Measurements from ENCODE around the gene EIF3F.

Gene EIF3F

DNA sequence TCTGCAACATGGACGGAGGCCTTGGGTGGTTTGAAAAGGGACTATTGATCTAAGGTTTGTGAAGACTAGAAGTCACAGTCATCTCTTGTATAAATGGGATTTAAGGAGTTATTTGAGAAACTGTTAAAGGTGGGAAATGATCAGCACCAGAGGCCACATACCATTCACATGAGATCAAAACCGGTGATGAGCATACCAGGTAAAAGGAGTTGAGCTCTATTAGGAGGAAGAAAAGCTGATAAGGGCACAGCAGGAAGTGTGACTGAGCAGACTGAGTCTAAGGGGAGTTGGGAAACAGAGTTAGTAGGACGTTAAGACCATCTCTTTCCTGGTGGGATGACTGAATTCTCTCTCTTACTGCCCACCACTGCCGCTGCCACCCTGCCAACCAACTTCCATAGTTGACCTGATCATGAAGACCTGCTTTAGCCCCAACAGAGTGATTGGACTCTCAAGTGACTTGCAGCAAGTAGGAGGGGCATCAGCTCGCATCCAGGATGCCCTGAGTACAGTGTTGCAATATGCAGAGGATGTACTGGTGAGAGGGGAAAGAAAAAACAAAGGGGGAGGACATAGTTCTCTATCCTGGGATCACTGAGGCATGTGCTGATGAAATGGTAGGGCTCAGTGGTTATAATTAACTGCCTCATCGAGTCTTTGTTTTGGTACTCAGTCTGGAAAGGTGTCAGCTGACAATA is 7.6 kb downstream of the EIF3F start:
- Histone ChIP-seq H3K27ac (ENCODE audit: low read depth, low read length) (no peak overlapping the region), H3K79me2 (ENCODE audit: control insufficient read depth, insufficient read depth, low read length, unreplicated experiment) (peaks cover 11% of the 10 kb centered on the region), H3K36me3 (ENCODE audit: insufficient read depth, low read length) (peaks cover 56% of the 10 kb centered on the region), H3K4me1 (ENCODE audit: control insufficient read depth, insufficient read depth, low read length, unreplicated experiment) (peaks cover 4% of the 10 kb centered on the region), H3K27me3 (ENCODE audit: insufficient read depth, low read length) (no peaks in the 10 kb centered on the region), H3K4me3 (ENCODE audit: low read depth, low read length) (no peak overlapping the region), H2AFZ (ENCODE audit: low read length, unreplicated experiment) (no peak overlapping the region)

GRCh38 chr11:7999795-8000194 is 12.7 kb downstream of the EIF3F start:
- H3K27ac ChIP-seq (ENCODE audit: low read depth, low read length) = no peak overlapping the region

GRCh38 chr11:8000390-8000789 is 13.3 kb downstream of the EIF3F start:
- Histone ChIP-seq H3K27me3 (ENCODE audit: insufficient read depth, low read length) (no peaks in the 10 kb centered on the region), H3K4me1 (ENCODE audit: control insufficient read depth, insufficient read depth, low read length, unreplicated experiment) (no peaks in the 10 kb centered on the region), H3K4me3 (ENCODE audit: low read depth, low read length) (no peak overlapping the region), H2AFZ (ENCODE audit: low read length, unreplicated experiment) (no peak overlapping the region), H3K79me2 (ENCODE audit: control insufficient read depth, insufficient read depth, low read length, unreplicated experiment) (no peaks in the 10 kb centered on the region), H3K27ac (ENCODE audit: low read depth, low read length) (no peak overlapping the region), H3K36me3 (ENCODE audit: insufficient read depth, low read length) (peaks cover 38% of the 10 kb centered on the region)

More at GRCh38 chr11:7999795-8000194, 12.7 kb downstream of the EIF3F start:
- no peak overlapping the region for H2AFZ ChIP-seq (ENCODE audit: low read length, unreplicated experiment)
- H3K4me3 ChIP-seq (ENCODE audit: low read depth, low read length) = no peak overlapping the region
- H3K79me2 ChIP-seq (ENCODE audit: control insufficient read depth, insufficient read depth, low read length, unreplicated experiment) = no peaks in the 10 kb centered on the region
- H3K27me3 ChIP-seq (ENCODE audit: insufficient read depth, low read length) = no peaks in the 10 kb centered on the region
- H3K36me3 ChIP-seq (ENCODE audit: insufficient read depth, low read length) = peaks cover 40% of the 10 kb centered on the region
- H3K4me1 ChIP-seq (ENCODE audit: control insufficient read depth, insufficient read depth, low read length, unreplicated experiment) = no peaks in the 10 kb centered on the region

GRCh38 chr11:8002676-8003075 is 15.5 kb downstream of the EIF3F start:
- H3K79me2 ChIP-seq (ENCODE audit: control insufficient read depth, insufficient read depth, low read length, unreplicated experiment) = no peaks in the 10 kb centered on the region
- H3K36me3 ChIP-seq (ENCODE audit: insufficient read depth, low read length) = peaks cover 18% of the 10 kb centered on the region

DNA sequence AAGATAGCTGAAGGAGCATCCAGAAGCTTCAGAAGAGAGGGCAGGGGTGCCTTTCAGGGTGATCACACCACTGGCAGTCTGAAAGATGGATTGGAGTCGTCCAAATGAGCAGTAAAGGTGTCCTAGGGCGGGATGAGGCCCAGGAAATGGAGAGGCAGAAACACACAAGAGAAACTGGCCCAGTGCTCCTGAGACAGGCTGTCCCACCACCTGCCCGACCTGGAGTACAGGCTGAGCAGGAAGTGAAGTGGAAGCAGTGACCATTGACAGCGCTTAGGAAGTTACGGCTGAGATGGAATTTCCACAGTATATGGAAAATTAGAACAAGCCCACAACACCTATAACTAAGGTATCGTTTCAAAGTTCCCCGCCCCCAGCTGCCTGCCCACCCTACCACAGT is 16.1 kb downstream of the EIF3F start:
- Histone ChIP-seq H3K36me3 (ENCODE audit: insufficient read depth, low read length) (peaks cover 12% of the 10 kb centered on the region), H2AFZ (ENCODE audit: low read length, unreplicated experiment) (no peak overlapping the region), H3K27ac (ENCODE audit: low read depth, low read length) (no peak overlapping the region), H3K4me1 (ENCODE audit: control insufficient read depth, insufficient read depth, low read length, unreplicated experiment) (no peaks in the 10 kb centered on the region), H3K27me3 (ENCODE audit: insufficient read depth, low read length) (no peaks in the 10 kb centered on the region), H3K4me3 (ENCODE audit: low read depth, low read length) (no peak overlapping the region), H3K79me2 (ENCODE audit: control insufficient read depth, insufficient read depth, low read length, unreplicated experiment) (no peaks in the 10 kb centered on the region)

More at GRCh38 chr11:8002676-8003075, 15.5 kb downstream of the EIF3F start:
- Histone ChIP-seq H2AFZ (ENCODE audit: low read length, unreplicated experiment) (no peak overlapping the region), H3K4me1 (ENCODE audit: control insufficient read depth, insufficient read depth, low read length, unreplicated experiment) (no peaks in the 10 kb centered on the region), H3K27ac (ENCODE audit: low read depth, low read length) (no peak overlapping the region), H3K27me3 (ENCODE audit: insufficient read depth, low read length) (no peaks in the 10 kb centered on the region), H3K4me3 (ENCODE audit: low read depth, low read length) (no peak overlapping the region)

DNA sequence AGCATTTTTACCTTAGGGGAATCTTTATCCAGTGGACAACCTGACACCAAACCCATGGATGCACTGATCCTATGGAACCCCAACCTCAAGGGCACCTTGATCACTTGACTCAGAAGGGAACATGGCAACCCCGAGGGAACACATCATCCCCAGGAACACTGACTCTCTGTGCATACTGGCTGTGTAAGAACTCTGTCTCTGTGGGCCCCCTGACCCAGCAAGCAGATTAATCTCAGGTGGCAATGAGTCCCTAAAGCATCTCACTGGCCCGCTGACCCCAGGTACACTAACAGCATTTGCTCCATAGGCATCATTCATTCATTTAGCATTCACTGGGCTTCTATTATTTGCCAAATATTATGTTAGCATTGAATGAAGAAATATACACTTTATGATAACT is 16.9 kb downstream of the EIF3F start:
- peaks cover 7% of the 10 kb centered on the region; the same call in 1 of the 2 replicates for H3K36me3 ChIP-seq (ENCODE audit: insufficient read depth, low read length)
- no peak overlapping the region for H3K27ac ChIP-seq (ENCODE audit: low read depth, low read length)
- no peaks in the 10 kb centered on the region for H3K4me1 ChIP-seq (ENCODE audit: control insufficient read depth, insufficient read depth, low read length, unreplicated experiment)
- no peak overlapping the region for H3K4me3 ChIP-seq (ENCODE audit: low read depth, low read length)
- no peaks in the 10 kb centered on the region for H3K79me2 ChIP-seq (ENCODE audit: control insufficient read depth, insufficient read depth, low read length, unreplicated experiment)
- H2AFZ ChIP-seq (ENCODE audit: low read length, unreplicated experiment) = no peak overlapping the region
- no peaks in the 10 kb centered on the region for H3K27me3 ChIP-seq (ENCODE audit: insufficient read depth, low read length)

DNA sequence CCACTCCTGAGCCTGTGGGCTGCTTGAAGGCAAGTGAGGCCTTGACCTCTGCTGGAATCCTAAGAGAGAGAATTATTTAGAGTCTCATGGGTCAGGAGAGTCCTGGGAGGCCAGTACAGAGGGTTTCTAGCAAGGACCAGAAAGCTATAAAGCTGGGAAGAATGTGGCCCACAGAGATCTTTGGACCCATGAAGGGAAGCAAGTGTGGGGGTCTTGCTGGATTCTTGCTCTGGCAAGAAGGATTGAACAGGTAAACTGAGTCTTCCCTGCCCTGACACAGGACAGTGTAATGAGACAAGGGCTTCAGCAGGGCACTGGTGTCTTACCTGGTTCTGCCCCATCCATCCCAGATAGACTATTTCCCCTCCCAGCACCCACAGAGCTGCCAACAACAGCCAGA is 18.4 kb downstream of the EIF3F start:
- no peak overlapping the region for H3K4me3 ChIP-seq (ENCODE audit: low read depth, low read length)
- no peaks in the 10 kb centered on the region for H3K36me3 ChIP-seq (ENCODE audit: insufficient read depth, low read length)
- no peaks in the 10 kb centered on the region for H3K4me1 ChIP-seq (ENCODE audit: control insufficient read depth, insufficient read depth, low read length, unreplicated experiment)
- H3K27me3 ChIP-seq (ENCODE audit: insufficient read depth, low read length) = no peaks in the 10 kb centered on the region
- H3K27ac ChIP-seq (ENCODE audit: low read depth, low read length) = no peak overlapping the region
- H3K79me2 ChIP-seq (ENCODE audit: control insufficient read depth, insufficient read depth, low read length, unreplicated experiment) = no peaks in the 10 kb centered on the region
- H2AFZ ChIP-seq (ENCODE audit: low read length, unreplicated experiment) = no peak overlapping the region

DNA sequence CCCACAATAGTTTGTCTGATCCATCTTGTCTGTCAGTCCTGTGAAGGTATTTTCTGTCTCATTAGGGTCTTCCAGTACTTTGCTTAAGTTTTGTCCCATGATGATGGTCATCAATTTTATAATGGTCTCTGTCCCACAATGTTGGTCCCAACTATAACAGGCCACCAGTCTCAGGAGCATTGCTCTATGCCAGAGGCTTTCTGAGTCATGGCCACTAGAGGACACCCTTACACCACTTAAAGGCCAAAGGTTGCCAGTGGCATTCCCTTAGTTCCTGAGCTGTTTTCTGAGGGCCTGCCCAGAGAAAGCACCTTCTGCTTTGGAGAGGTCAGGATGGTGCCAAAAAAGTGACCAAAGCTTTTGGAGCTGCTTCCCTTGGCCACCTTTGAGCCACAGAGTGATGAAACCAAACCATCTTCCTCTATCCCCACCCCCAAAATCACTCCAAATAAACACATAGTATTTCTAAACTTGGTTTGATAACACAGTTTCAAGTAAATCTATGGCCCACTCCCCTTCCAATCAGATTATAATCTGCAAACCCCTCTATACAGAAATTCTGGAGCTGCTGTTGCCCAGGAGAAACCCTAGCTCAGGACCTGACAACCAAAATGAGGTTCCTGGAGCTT is 19.3 kb downstream of the EIF3F start:
- peaks cover 2% of the 10 kb centered on the region for H3K4me1 ChIP-seq (ENCODE audit: control insufficient read depth, insufficient read depth, low read length, unreplicated experiment)
- H3K27me3 ChIP-seq (ENCODE audit: insufficient read depth, low read length) = no peaks in the 10 kb centered on the region
- H2AFZ ChIP-seq (ENCODE audit: low read length, unreplicated experiment) = no peak overlapping the region

GRCh38 chr11:8008212-8008611 is 21.1 kb downstream of the EIF3F start:
- no peak overlapping the region for H3K27ac ChIP-seq (ENCODE audit: low read depth, low read length)
- no peaks in the 10 kb centered on the region for H3K27me3 ChIP-seq (ENCODE audit: insufficient read depth, low read length)
- H3K79me2 ChIP-seq (ENCODE audit: control insufficient read depth, insufficient read depth, low read length, unreplicated experiment) = no peaks in the 10 kb centered on the region
- H3K4me3 ChIP-seq (ENCODE audit: low read depth, low read length) = no peak overlapping the region
- peaks cover 13% of the 10 kb centered on the region for H3K4me1 ChIP-seq (ENCODE audit: control insufficient read depth, insufficient read depth, low read length, unreplicated experiment)
- no peak overlapping the region for H2AFZ ChIP-seq (ENCODE audit: low read length, unreplicated experiment)
- H3K36me3 ChIP-seq (ENCODE audit: insufficient read depth, low read length) = no peaks in the 10 kb centered on the region

More for the DNA sequence above, 19.3 kb downstream of the EIF3F start:
- H3K27ac ChIP-seq (ENCODE audit: low read depth, low read length) = no peak overlapping the region
- H3K4me3 ChIP-seq (ENCODE audit: low read depth, low read length) = no peak overlapping the region
- H3K79me2 ChIP-seq (ENCODE audit: control insufficient read depth, insufficient read depth, low read length, unreplicated experiment) = no peaks in the 10 kb centered on the region
- H3K36me3 ChIP-seq (ENCODE audit: insufficient read depth, low read length) = no peaks in the 10 kb centered on the region

DNA sequence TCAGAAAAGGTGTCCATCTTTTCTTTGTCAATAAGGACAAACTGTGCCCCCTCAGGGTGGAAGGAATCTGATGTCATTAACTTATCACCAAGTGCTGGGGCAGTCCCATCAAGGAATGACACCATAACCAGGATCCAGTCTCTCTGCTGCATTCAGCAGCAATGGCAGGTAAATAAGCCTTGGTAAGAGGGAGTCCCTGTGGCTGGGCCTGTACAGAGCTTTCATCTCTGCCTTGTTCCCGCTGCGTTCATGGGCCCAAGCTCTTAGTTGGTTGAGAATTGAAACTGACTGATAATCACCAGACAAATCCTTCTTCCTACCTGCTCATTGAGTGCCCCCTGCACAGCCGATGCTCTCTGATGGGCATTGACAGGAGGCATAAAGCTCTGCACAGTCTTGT is 22.7 kb downstream of the EIF3F start:
- Histone ChIP-seq H3K4me3 (ENCODE audit: low read depth, low read length) (no peak overlapping the region), H2AFZ (ENCODE audit: low read length, unreplicated experiment) (no peak overlapping the region), H3K4me1 (ENCODE audit: control insufficient read depth, insufficient read depth, low read length, unreplicated experiment) (peaks cover 13% of the 10 kb centered on the region), H3K27ac (ENCODE audit: low read depth, low read length) (no peak overlapping the region), H3K36me3 (ENCODE audit: insufficient read depth, low read length) (no peaks in the 10 kb centered on the region), H3K27me3 (ENCODE audit: insufficient read depth, low read length) (no peaks in the 10 kb centered on the region), H3K79me2 (ENCODE audit: control insufficient read depth, insufficient read depth, low read length, unreplicated experiment) (no peaks in the 10 kb centered on the region)

GRCh38 chr11:8011371-8011770 is 24.2 kb downstream of the EIF3F start:
- Histone ChIP-seq H3K4me1 (ENCODE audit: control insufficient read depth, insufficient read depth, low read length, unreplicated experiment) (peaks cover 13% of the 10 kb centered on the region), H2AFZ (ENCODE audit: low read length, unreplicated experiment) (no peak overlapping the region), H3K27ac (ENCODE audit: low read depth, low read length) (no peak overlapping the region), H3K79me2 (ENCODE audit: control insufficient read depth, insufficient read depth, low read length, unreplicated experiment) (no peaks in the 10 kb centered on the region), H3K4me3 (ENCODE audit: low read depth, low read length) (no peak overlapping the region), H3K27me3 (ENCODE audit: insufficient read depth, low read length) (0 out of 2 replicates have a peak, but pooled peaks cover 2% of the 10 kb centered on the region), H3K36me3 (ENCODE audit: insufficient read depth, low read length) (no peaks in the 10 kb centered on the region)
